Neural cell (in vitro differentiated cells): ENCODE data around the gene NOL4L. TPM values are rescaled to one million over a fixed set of nuclear protein-coding genes. Genes with fewer than 3 reads are reported as not detected.

Experiments
- H2AFZ ChIP-seq: fragments of 200-600, 300-800 bp; sonication (generic), shearing (Covaris generic); 2 replicates; pipeline ENCODE4 v1.6.0; 2014; ENCODE audit warnings: low read depth, mild to moderate bottlenecking, antibody characterized with exemption, low read length, moderate library complexity
- H3F3A ChIP-seq: fragments of 200-600 bp; shearing (Covaris generic); 2 replicates; pipeline ENCODE4 v1.6.1; 2016; ENCODE audit warnings: mild to moderate bottlenecking, moderate library complexity, mixed read lengths, antibody characterized with exemption, low read length; ENCODE audit not compliant: insufficient read depth, poor library complexity, severe bottlenecking
- H3K27ac ChIP-seq: fragments of 200-600, 300-800 bp; sonication (generic), shearing (Covaris generic); 2 replicates; pipeline ENCODE4 v1.5.1; 2014; ENCODE audit warnings: mild to moderate bottlenecking, low read length, moderate library complexity
- H3K27me3 ChIP-seq: fragments of 300-800, 200-600 bp; sonication (generic), shearing (Covaris generic); 2 replicates; pipeline ENCODE4 v1.6.0; 2014; ENCODE audit warnings: mild to moderate bottlenecking, low read depth, low read length, moderate library complexity; ENCODE audit not compliant: insufficient read depth
- H3K36me3 ChIP-seq: fragments of 300-800, 200-600 bp; sonication (generic), shearing (Covaris generic); 2 replicates; pipeline ENCODE4 v1.5.1; 2014; ENCODE audit warnings: mild to moderate bottlenecking, antibody characterized with exemption, low read length, moderate library complexity; ENCODE audit not compliant: insufficient read depth
- H3K4me2 ChIP-seq: fragments of 300-800, 200-600 bp; sonication (generic), shearing (Covaris generic); 2 replicates; pipeline ENCODE4 v1.6.0; 2014; ENCODE audit warnings: mild to moderate bottlenecking, low read length
- H3K4me3 ChIP-seq: fragments of 300-800, 200-600 bp; sonication (generic), shearing (Covaris generic); 2 replicates; pipeline ENCODE4 v1.5.1; 2014; ENCODE audit warnings: mild to moderate bottlenecking, low read length, moderate library complexity
- H3K79me2 ChIP-seq: fragments of 200-600 bp; shearing (Covaris generic); replicated peaks from 2 replicates; pipeline ENCODE4 v1.6.0; 2014; ENCODE audit warnings: mild to moderate bottlenecking, low read length, moderate library complexity; ENCODE audit not compliant: insufficient read depth
- H3K9ac ChIP-seq: fragments of 300-800, 200-600 bp; sonication (generic), shearing (Covaris generic); 2 replicates; pipeline ENCODE4 v1.6.1; 2016; ENCODE audit warnings: mild to moderate bottlenecking, low read length, mixed read lengths
- H3K9me2 ChIP-seq: fragments of 200-600 bp; shearing (Covaris generic); 2 replicates; pipeline ENCODE4 v1.6.1; 2016; ENCODE audit warnings: mild to moderate bottlenecking, low read length, mixed read lengths; ENCODE audit not compliant: insufficient read depth
- H3K9me3 ChIP-seq: fragments of 200-600, 300-800 bp; sonication (generic), shearing (Covaris generic); 2 replicates; pipeline ENCODE4 v1.6.1; 2016; ENCODE audit warnings: mild to moderate bottlenecking, mixed run types, low read length, moderate library complexity, mixed read lengths
- H4K20me1 ChIP-seq: fragments of 200-600 bp; shearing (Covaris generic); 2 replicates; pipeline ENCODE4 v1.6.1; 2016; ENCODE audit warnings: mild to moderate bottlenecking, mixed run types; ENCODE audit not compliant: insufficient read depth
- CTCF ChIP-seq: fragments of 450-650 bp; IDR thresholded peaks from 2 replicates; pipeline ENCODE4 v1.5.1; 2014; ENCODE audit warnings: antibody characterized with exemption, mild to moderate bottlenecking, moderate library complexity; ENCODE audit not compliant: poor library complexity, severe bottlenecking
- EP300 ChIP-seq: fragments of 450-650 bp; conservative IDR thresholded peaks from 2 replicates; pipeline ENCODE4 v1.6.1; 2014; ENCODE audit warnings: antibody characterized with exemption, mild to moderate bottlenecking, moderate library complexity; ENCODE audit not compliant: poor library complexity, severe bottlenecking
- EZH2 ChIP-seq: fragments of 200-600, 300-800 bp; shearing (Covaris generic), sonication (generic); IDR thresholded peaks from 2 replicates; pipeline ENCODE4 v1.6.1; 2014; ENCODE audit warnings: antibody characterized with exemption, low read length, borderline replicate concordance, mild to moderate bottlenecking; ENCODE audit not compliant: insufficient read depth, poor library complexity, severe bottlenecking
- MXI1 ChIP-seq: fragments of 450-650 bp; conservative IDR thresholded peaks from 2 replicates; pipeline ENCODE4 v1.6.1; 2014; ENCODE audit warnings: antibody characterized with exemption, mild to moderate bottlenecking; ENCODE audit not compliant: poor library complexity, severe bottlenecking
- POLR2AphosphoS5 ChIP-seq: IDR thresholded peaks from 2 replicates; pipeline ENCODE4 v1.6.1; 2012
- RAD21 ChIP-seq: fragments of 450-650 bp; conservative IDR thresholded peaks from 2 replicates; pipeline ENCODE4 v1.6.1; 2014; ENCODE audit warnings: antibody characterized with exemption, mild to moderate bottlenecking, moderate library complexity
- REST ChIP-seq: IDR thresholded peaks from 2 replicates; pipeline ENCODE4 v1.6.1; 2012; ENCODE audit warnings: borderline replicate concordance
- SMC3 ChIP-seq: fragments of 450-650 bp; conservative IDR thresholded peaks from 2 replicates; pipeline ENCODE4 v1.6.1; 2014; ENCODE audit warnings: antibody characterized with exemption, mild to moderate bottlenecking, moderate library complexity; ENCODE audit not compliant: poor library complexity
- TAF1 ChIP-seq: IDR thresholded peaks from 2 replicates; pipeline ENCODE4 v1.6.1; 2012; ENCODE audit warnings: low read depth
- polyA plus RNA-seq: library from polyadenylated mRNA; depleted of rRNA; stranded (reverse); fragments of >200 nt; gene quantifications from 2 replicates; pipeline ENCODE4 v1.2.3, GENCODE V29; 2014

The NOL4L gene
- polyA plus RNA-seq, 1 donor from 2014 or later: 20.4 TPM

- TF ChIP-seq CTCF: no peak
- no peak for TF ChIP-seq EZH2
- TF ChIP-seq POLR2AphosphoS5: no peak
- no peak for TF ChIP-seq EP300
- no peak overlapping the region for H3K9ac ChIP-seq
- H3K36me3 ChIP-seq: peaks cover 10% of the 10 kb centered on the region
These were observed 70.4 kb downstream of the NOL4L start for GRCh38 chr20:32514760-32515159.

GRCh38 chr20:32513031-32513866 is 71.9 kb downstream of the NOL4L start:
- no peaks in the 10 kb centered on the region for H3K27me3 ChIP-seq
- H3F3A ChIP-seq: no peaks in the 10 kb centered on the region
- no peak overlapping the region for H3K9ac ChIP-seq
- H3K27ac ChIP-seq: no peak overlapping the region
- H3K4me2 ChIP-seq: no peak overlapping the region
- H4K20me1 ChIP-seq: no peaks in the 10 kb centered on the region
- no peaks in the 10 kb centered on the region for H3K9me3 ChIP-seq
- no peak overlapping the region for H3K4me3 ChIP-seq
- H3K36me3 ChIP-seq: peaks cover 9% of the 10 kb centered on the region
- H3K9me2 ChIP-seq: no peaks in the 10 kb centered on the region
- H2AFZ ChIP-seq: no peak overlapping the region
- TF ChIP-seq REST (no peak), SMC3 (no peak), EP300 (no peak), RAD21 (no peak), TAF1 (no peak), POLR2AphosphoS5 (no peak), CTCF (no peak), EZH2 (no peak), MXI1 (no peak)
- no peaks in the 10 kb centered on the region for H3K79me2 ChIP-seq

More at GRCh38 chr20:32514760-32515159, 70.4 kb downstream of the NOL4L start:
- Histone ChIP-seq H3K27ac (no peak overlapping the region), H3F3A (no peaks in the 10 kb centered on the region), H3K9me3 (no peaks in the 10 kb centered on the region), H4K20me1 (no peaks in the 10 kb centered on the region), H3K79me2 (no peaks in the 10 kb centered on the region), H3K27me3 (no peaks in the 10 kb centered on the region), H2AFZ (no peak overlapping the region), H3K9me2 (no peaks in the 10 kb centered on the region), H3K4me3 (no peak overlapping the region), H3K4me2 (no peak overlapping the region)
